Body of pancreas (tissue), 4 donors: ENCODE data around the gene MTMR2. TPM values are rescaled to one million over a fixed set of nuclear protein-coding genes. Genes with fewer than 3 reads are reported as not detected.

ENCODE experiments used
- ATAC-seq: fragments of 150-250 bp; one replicate; pipeline ENCODE4 v1.9.1; 2016
- DNase-seq, 4 donors: peaks; one replicate each; pipeline ENCODE4 v3.0.0-alpha.2; 2019
- H3K27ac ChIP-seq, 4 donors: fragments of 200-600 bp; sonication (generic); 1 replicate in 3 of 4; 2 replicates in 1 of 4; pipeline versions ENCODE4 v1.5.1 to v1.6.1; 2016 to 2019; ENCODE audit warnings: mild to moderate bottlenecking in 1 of 4, mixed read lengths in 1 of 4, moderate library complexity in 1 of 4
- H3K27me3 ChIP-seq, 2 donors: fragments of 200-600 bp; sonication (generic); one replicate each; pipeline ENCODE4 v1.6.0; 2016; ENCODE audit warnings: mild to moderate bottlenecking in 1 of 2
- H3K36me3 ChIP-seq, 2 donors: fragments of 200-600 bp; sonication (generic); replicated peaks in 1 of 2; 2 replicates each; pipeline ENCODE4 v1.5.1; 2016; ENCODE audit warnings: low read depth in 2 of 2; ENCODE audit not compliant: insufficient read depth in 1 of 2
- H3K4me1 ChIP-seq: fragments of 200-600 bp; sonication (generic); one replicate; pipeline ENCODE4 v1.6.0; 2016
- H3K4me3 ChIP-seq, 2 donors: fragments of 200-600 bp; sonication (generic); 1 replicate in 1 of 2; 2 replicates in 1 of 2; pipeline ENCODE4 v1.5.1; 2016 to 2019
- H3K9me3 ChIP-seq, 3 donors: fragments of 200-600 bp; sonication (generic); 1 replicate in 2 of 3; 2 replicates in 1 of 3; pipeline ENCODE4 v1.5.1; 2016
- POLR2A ChIP-seq, 3 donors: fragments of 450-650 bp; IDR thresholded peaks; one replicate each; pipeline ENCODE4 v1.6.1; 2016; ENCODE audit warnings: antibody characterized with exemption in 3 of 3, mild to moderate bottlenecking in 2 of 3
- WGBS, 2 donors: methylation state at CpG; one replicate each; pipeline ENCODE4 v1.1.5; 2017; 5-methylcytosine and 5-hydroxymethylcytosine counted together
- intact Hi-C: fragments of 100-400 bp; cut with DNase I; formaldehyde crosslinking; loops from one replicate; pipeline ENCODE4 v1.15.1; 2023
- total RNA-seq, 2 donors: library from RNA; depleted of rRNA; stranded (reverse); fragments of >200 nt; gene quantifications; one replicate each; pipeline ENCODE4 v1.1.0, GENCODE V29; 2016
- TF ChIP-seq, protein P1 (sequence below), 7 experiments: fragments of 450-650 bp in 4 of 7; fragments of 200-600 bp in 3 of 7; sonication (generic) in 3 of 7; IDR thresholded peaks; one replicate each; pipeline ENCODE4 v1.5.1; 2016 to 2019; ENCODE audit warnings: antibody characterized with exemption in 7 of 7

The MTMR2 gene
- total RNA-seq, 2 donors from 2014 or later, result 6.9 to 14.5 TPM

DNA sequence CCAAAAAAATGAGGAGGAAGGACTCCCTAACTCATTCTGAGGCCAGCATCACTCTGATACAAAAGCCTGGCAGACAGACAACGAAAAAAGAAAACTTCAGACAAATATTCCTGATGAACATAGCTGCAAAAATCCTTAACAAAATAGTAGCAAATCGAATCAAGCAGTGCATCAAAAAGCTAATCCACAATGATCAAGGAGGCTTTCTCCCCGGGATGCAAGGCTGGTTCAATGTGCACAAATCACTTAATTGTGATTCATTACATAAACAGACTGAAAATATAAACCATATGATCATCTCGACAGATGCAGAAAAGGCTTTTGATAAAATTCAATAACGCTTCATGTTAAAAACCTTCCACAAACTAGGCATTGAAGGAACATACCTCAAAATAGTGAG is 16.4 kb downstream of the MTMR2 start:
- Histone ChIP-seq H3K36me3 (no peaks in the 10 kb centered on the region), H3K9me3 (no peaks in the 10 kb centered on the region), H3K4me1 (no peaks in the 10 kb centered on the region), H3K4me3 (no peak overlapping the region), H3K27me3 (no peaks in the 10 kb centered on the region), H3K27ac (no peak overlapping the region)
- ATAC-seq, result no peak
- WGBS, 2 donors, result 91 to 93% methylated on average over 5 of the region's 5 CpGs
- TF ChIP-seq, protein P1, sequence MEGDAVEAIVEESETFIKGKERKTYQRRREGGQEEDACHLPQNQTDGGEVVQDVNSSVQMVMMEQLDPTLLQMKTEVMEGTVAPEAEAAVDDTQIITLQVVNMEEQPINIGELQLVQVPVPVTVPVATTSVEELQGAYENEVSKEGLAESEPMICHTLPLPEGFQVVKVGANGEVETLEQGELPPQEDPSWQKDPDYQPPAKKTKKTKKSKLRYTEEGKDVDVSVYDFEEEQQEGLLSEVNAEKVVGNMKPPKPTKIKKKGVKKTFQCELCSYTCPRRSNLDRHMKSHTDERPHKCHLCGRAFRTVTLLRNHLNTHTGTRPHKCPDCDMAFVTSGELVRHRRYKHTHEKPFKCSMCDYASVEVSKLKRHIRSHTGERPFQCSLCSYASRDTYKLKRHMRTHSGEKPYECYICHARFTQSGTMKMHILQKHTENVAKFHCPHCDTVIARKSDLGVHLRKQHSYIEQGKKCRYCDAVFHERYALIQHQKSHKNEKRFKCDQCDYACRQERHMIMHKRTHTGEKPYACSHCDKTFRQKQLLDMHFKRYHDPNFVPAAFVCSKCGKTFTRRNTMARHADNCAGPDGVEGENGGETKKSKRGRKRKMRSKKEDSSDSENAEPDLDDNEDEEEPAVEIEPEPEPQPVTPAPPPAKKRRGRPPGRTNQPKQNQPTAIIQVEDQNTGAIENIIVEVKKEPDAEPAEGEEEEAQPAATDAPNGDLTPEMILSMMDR (IDR thresholded peaks at IDR 0.05), result no peak
- DNase-seq, result no peak
- intact Hi-C loops, result no loop called here

DNA sequence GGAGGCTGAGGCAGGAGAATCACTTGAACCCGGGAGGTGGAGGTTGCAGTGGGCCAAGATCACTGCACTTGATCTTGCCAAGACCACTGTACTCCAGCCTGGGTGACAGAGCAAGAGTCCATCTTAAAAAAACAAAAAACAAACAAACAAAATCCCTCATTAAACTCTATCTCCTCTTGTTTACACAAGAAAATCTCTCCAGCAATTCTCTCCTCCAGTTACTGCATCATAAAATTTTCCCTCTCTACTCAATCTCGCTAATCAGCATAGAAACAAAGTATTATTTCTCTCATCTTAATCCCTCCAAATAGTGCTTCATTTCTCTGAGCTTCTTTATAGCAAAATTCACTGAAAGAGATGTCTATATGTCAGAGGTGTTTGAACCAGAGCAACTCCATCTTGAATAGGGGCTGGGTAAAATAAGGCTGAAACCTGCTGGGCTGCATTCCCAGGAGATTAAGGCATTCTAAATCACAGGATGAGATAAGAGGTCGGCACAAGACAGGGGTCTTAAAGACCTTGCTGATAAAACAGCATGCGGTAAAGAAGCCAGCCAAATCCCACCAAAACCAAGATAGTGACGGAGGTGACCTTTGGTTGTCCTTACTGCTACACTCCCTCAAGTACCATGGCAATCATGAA is 19.8 kb downstream of the MTMR2 start:
- no peaks in the 10 kb centered on the region for H3K36me3 ChIP-seq
- no peak overlapping the region for H3K4me3 ChIP-seq
- 71 to 74% methylated on average over 5 of the region's 5 CpGs for WGBS, 2 donors
- H3K9me3 ChIP-seq, result no peaks in the 10 kb centered on the region
- intact Hi-C loops, result no loop called here
- TF ChIP-seq POLR2A (IDR thresholded peaks at IDR 0.05), result no peak
- TF ChIP-seq, protein P1 (IDR thresholded peaks at IDR 0.05), result no peak
- no peaks in the 10 kb centered on the region for H3K4me1 ChIP-seq
- no peak overlapping the region for H3K27ac ChIP-seq
- DNase-seq (no peak), ATAC-seq (no peak)
- no peaks in the 10 kb centered on the region for H3K27me3 ChIP-seq

DNA sequence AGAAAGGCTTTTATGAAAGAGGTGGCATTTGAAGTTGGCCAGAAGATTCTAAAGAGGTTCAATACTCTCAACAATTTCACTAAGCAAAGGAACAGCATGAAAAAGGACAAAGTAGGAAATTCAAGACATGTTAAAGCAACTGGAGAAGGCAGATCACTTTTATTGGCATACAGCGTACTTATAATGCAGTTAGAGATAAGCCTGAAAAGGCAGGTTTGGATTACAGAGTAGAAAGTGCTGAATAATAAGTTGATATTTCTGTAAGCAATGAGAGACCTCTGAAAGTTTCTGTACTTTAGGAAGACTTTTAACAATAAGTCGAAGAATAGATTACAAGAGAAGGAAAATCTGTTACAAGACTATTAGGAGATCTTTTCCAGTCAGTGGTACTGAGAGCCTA is 25.1 kb downstream of the MTMR2 start:
- no peak overlapping the region for H3K4me3 ChIP-seq
- intact Hi-C loops, result no loop called here
- ATAC-seq, result no peak
- no peak overlapping the region for H3K27ac ChIP-seq
- WGBS, 2 donors, result 67 to 71% methylated on average over 2 of the region's 2 CpGs
- no peaks in the 10 kb centered on the region for H3K36me3 ChIP-seq
- no peaks in the 10 kb centered on the region for H3K27me3 ChIP-seq
- H3K9me3 ChIP-seq, result no peaks in the 10 kb centered on the region
- no peaks in the 10 kb centered on the region for H3K4me1 ChIP-seq
- no peak for DNase-seq
- TF ChIP-seq, protein P1 (IDR thresholded peaks at IDR 0.05), result no peak

DNA sequence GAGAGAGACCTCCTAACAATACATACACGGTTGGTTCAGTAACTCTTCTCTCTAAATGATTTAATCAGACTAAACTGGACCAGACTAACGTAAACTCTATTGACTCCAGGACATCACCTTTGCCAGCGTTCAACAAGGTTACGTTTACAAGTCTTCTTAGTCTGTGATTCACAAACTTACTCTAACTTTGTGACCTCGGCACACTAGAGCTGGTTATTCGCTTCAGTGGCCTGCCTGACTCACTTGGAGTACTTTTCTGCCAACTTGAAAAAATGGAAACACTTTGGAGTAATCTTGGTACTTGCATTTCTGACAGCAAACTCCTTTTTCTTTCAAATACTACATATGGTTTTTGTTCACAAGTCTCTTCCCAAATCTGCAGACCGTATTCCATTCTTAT is 26.2 kb downstream of the MTMR2 start:
- DNase-seq, result no peak
- Histone ChIP-seq H3K4me3 (no peak overlapping the region), H3K4me1 (no peaks in the 10 kb centered on the region), H3K9me3 (no peaks in the 10 kb centered on the region), H3K27me3 (no peaks in the 10 kb centered on the region), H3K27ac (no peak overlapping the region), H3K36me3 (no peaks in the 10 kb centered on the region)
- intact Hi-C loops, result no loop called here
- 91 to 93% methylated on average over 7 of the region's 7 CpGs for WGBS, 2 donors
- no peak for ATAC-seq
- TF ChIP-seq POLR2A (IDR thresholded peaks at IDR 0.05), result no peak
- TF ChIP-seq, protein P1 (IDR thresholded peaks at IDR 0.05), result no peak

DNA sequence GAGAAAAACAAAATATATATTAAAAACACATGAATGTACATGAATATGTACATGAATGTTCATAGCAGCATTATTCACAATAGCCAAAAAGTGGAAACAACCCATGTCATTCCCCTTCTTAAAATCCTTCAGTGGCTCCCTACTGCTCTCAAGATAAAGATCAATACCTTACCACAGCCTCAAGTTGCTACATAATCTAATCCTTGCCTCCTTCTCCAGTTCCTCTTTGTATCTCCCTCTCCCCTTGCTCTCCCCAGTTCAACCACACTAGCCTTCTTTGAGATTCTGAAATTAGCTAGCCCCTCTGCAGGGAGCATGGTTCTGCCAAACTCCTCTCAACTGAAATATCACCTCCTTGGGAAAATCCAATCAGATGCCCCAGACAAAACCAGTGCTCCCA is 28.1 kb downstream of the MTMR2 start:
- H3K9me3 ChIP-seq, result no peaks in the 10 kb centered on the region

More for the DNA sequence above, 28.1 kb downstream of the MTMR2 start:
- DNase-seq (no peak), ATAC-seq (no peak)
- Histone ChIP-seq H3K4me3 (no peak overlapping the region), H3K36me3 (no peaks in the 10 kb centered on the region), H3K27me3 (no peaks in the 10 kb centered on the region), H3K27ac (no peak overlapping the region), H3K4me1 (no peaks in the 10 kb centered on the region)
- TF ChIP-seq POLR2A (IDR thresholded peaks at IDR 0.05), result no peak
- TF ChIP-seq, protein P1 (IDR thresholded peaks at IDR 0.05), result no peak
- intact Hi-C loops, result no loop called here
